NCI-H2171 treated with DMSO at 0.1 percent for 48 hours (cell line): ENCODE data around the gene DHX15.
"Not testable (repeated sequence)": the region's sequence is repeated elsewhere in the genome, so short reads cannot be mapped to it uniquely, and the experiment has no call there.

Source experiments
- DNase-seq: peaks from one replicate; lab custom pipeline; 2025; lab: John Stamatoyannopoulos, UW

Gene DHX15

GRCh38 chr4:24544208-24544988 is 40.0 kb downstream of the DHX15 start:
- DNase-seq = no peak

- no peak for DNase-seq
Observed at GRCh38 chr4:24537025-24537424, 47.3 kb downstream of the DHX15 start.

- DNase-seq = no peak
Observed at GRCh38 chr4:24535399-24535798, 49.0 kb downstream of the DHX15 start.

DNA sequence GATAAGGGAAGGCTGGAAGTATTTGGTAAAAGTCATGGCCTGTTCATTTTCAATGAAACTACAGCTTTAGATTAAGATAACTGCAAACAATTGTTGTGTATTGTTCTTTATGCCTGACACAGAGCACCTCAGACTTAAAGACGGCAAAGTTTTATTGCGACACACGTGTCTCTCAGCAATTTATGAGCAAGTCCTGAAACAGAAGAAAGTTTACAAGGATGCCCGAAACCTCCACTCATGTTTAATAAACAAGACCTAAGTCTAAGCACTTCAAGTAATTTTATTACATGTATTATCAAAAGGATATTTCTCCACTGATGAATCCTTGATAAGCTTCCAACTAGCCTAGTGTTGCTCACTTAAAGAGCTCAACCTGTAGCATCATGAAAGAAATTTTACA is 51.0 kb downstream of the DHX15 start:
- DNase-seq = no peak

- no peak for DNase-seq
Observed at GRCh38 chr4:24529555-24529954, 54.8 kb downstream of the DHX15 start.

DNA sequence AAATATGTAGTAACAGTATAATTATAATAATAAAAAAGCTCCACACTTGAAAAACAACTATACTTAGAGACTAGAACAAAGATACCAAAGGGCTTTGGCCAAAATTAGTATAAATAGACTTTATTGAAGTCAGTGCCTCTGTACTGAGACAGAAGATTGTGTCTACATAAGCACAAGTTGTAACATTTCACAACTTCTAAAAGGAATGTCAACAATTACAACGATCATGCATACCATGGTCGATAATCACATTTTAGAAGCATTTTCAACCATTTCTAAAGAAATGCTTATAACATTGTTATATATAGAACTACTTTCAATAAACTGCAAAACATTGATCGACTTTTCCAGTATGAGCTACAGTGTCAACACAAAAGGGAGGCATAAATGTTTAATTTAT is 57.0 kb downstream of the DHX15 start:
- no peak for DNase-seq

DNA sequence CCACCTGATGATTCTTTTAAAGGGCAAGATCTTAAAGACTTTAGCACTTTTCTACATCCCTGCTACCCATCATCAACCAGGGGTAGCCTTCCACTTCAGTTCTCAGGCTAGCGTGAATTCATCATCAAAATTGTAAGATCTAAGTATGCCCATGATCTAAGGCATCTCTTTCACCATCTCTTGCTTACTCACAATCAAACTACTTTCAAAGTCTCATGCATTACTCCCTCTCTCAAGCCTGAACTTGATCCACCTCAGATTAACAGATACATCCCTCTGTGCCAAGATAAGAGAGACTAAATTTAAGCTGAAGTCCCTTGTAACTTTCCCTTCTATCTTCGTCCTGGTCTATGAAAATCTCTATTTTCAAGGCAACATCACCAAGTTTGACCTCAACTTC is 62.8 kb downstream of the DHX15 start:
- DNase-seq = no peak

DNA sequence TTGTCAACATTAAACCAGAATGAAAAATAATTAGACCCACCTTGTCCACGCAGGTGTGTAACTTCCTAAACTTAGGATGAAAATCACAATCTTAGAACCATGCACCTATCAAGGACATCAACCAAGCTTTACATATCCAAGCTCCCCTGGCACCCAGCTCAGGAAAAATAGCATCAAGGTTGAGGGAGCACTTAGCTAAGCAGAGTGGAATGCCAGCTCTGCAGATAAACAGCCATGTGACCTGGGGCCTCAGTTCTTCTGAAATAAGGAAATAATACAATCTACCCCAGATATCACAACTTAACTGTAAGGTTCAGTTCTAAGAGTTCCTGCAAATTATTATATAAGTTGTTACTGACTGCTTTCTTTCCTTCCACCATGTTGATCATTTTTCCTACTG is 64.7 kb downstream of the DHX15 start:
- DNase-seq = no peak

DNA sequence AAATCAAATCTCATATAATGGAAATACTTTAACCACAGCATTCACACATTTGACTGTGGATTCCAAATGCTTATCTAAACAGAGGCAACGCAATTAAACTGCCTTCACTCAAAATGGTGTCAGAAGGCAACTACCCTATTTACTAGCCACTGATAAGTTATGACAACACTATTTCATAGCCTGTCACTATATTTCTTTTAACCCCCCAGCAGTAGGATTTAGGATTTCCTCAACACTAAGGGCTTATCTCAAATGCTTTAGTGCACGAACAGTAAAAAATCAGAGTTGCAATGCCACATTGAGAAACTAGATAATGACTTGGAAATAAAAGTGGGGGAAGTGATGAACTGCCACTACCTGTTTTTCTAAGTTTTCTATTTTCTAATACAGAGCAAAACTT is 66.7 kb downstream of the DHX15 start:
- DNase-seq = no peak

DNA sequence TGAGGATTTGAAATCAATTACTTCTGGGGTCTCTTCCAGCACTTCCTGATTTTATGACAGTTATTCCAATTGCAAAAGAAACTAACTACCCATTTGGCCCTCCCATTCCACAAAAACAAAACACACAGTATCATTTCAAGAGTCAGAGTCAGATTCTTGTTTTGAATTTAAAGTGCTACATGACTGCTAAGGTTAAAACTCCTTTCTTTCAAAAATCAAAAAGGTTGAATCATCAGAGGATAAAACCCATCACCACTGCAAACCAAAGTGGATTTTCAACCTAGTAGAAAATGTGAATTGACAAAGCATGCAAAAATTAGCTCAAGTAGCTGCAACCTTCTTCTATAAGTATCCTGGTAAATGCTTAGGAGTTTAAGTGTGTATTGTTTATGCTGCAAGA is 67.4 kb downstream of the DHX15 start:
- no peak for DNase-seq

DNA sequence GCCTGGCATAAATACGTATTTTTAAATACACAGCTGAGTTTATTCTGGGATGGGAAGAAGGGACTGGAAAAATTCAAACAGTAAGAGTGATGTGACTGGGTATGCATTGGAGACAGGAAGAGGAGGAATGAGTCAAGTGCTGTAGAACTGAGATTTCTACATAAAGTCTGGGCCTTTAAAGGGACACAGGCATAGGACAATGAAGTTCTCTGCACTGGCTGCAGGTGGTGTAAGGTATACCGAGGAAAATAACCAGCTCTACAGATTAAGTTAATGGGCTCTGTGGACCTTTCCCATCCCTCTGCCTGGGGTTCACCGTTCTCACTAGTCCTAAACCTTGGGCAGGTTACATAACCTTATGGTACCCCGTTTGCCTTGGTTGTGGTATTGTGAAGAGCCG is 68.7 kb downstream of the DHX15 start:
- no peak for DNase-seq

DNA sequence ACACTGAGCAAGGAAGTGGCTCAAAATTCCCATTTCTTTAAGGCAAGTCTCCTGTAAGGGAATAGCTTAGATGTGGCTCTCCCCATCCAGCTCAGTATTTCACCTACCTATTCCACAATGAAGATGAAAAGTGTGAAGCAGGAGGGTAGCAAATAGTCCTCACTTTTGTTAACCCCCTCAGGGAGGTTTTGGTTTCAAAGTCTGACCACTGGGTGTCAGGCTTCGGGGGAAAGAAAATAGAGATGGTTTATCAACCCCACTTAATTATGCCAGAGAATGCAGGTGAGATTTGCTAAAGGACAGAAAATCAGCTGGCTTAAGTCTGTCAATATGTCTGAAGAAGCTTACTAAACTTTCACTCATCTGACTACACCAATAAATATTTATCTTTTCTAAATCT is 69.5 kb downstream of the DHX15 start:
- DNase-seq = no peak

DNA sequence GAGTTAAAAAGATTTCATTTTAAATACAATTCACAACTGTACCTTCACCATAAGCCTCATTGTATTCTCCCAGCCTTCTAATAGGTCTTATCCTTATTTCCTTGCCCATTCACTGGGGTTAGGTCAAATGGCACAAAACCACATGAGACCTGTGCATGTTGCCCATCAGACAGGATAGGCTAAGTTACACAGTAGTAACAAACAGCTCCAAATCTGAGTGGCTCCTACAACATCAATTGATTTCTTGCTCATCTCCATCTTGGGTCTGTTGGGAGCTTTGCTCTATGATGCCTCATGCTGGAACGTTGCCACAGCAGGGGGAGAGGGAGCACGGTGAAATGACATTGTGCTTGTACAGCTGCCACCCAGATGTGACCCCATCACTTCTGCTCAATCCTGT is 70.6 kb downstream of the DHX15 start:
- no peak for DNase-seq

DNA sequence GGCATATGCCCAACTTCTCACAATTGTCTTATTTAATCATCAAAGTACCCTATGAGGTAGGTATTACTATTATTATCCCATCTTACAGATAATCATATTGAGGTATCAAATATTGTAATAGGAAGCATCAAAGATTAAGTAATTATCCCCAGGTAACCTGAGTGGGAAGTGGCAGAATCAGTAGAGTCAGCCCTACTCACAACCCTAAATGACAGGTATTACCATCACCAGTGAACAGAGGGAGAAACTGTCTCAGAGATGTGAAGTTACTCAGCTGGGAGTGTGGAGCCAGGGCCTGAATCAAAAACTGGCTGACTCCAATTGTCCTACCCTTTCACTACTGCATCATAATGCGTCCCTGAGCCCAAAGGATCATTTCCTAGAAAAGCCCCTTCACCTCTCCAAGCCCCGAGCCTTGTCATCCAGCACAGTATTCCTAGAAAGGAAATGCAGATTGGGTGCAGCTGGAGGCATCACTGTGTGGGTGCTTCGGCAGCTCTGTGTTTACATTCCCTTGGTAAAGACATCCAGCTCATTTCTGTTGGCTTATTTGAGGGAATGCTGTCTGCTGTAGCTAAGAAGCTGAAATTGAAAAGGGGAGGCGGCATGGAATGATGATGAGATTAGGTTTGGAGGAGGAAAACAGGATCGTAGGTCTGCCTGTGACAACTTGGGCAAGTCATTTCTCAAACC is 72.8 kb downstream of the DHX15 start:
- DNase-seq = no peak

DNA sequence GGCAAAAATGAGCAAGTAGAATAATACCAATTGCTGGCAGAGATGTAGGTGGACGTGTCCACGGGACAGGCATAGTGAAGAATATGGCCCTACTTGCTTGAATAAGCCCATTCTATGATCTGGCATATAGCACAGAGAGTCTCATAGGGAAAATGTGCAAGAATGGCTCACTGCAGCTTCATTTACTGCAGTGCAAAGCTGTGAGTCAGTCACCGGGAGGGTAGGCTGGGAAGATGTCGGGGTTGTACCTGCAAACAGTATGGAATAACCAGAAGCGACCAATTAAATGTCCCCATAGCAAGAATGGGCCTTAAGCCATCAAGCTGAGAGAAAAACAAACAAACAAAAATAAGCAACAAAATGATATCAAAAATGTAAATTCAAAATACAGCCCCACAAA is 74.3 kb downstream of the DHX15 start:
- no peak for DNase-seq

- no peak for DNase-seq
Observed at GRCh38 chr4:24508541-24508940, 75.8 kb downstream of the DHX15 start.

DNA sequence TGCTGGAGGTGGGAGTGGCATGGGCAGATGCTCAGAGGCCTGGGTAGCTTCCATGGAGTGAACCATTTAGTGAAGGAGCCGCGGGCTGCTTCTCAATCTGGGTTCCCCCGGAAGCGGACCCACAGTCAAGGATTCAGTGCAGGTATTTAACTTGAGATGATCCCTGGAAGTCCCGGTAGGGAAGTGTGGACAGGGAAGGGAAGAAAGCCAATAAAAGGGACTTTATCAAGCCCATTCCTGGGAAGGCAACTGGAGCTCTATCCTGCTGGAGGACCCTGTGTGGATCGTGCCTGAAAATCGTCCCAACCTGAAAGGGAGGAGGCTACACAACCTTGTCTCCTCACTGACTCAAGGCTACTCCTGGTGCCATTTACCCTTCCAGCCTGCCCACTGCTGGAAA is 76.9 kb downstream of the DHX15 start:
- no peak for DNase-seq

DNA sequence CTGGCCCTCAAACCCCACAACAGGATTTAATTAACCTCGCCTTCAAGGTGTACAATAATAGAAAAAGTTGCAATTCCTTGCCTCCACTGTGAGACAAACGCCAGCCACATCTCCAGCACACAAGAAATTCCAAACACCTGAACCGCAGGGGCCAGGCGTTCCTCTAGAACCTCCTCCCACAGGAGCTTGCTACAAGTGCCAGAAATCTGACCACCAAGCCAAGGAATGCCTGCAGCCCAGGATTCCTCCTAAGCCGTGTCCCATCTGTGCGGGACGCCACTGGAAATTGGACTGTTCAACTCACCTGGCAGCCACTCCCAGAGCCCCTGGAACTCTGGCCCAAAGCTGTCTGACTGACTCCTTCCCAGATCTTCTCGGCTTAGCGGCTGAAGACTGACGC is 81.3 kb downstream of the DHX15 start:
- DNase-seq = not testable (repeated sequence)

DNA sequence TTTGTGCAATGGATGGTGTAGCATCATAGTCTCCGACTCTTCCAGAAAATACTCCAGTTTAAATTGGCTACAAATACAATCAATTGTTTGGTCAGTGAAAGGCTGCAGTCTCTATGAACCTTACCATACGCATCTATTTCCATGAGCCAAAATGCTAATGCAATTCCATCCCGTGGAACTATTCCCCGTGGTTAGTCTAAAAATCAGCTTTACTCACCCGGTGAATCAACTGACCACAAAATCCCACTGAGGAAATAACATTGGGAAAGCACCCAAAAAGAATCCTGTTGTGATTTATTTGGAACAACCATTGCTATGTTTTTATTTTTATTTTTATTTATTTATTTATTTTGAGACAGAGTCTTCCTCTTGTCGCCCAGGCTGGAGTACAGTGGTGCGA is 87.1 kb downstream of the DHX15 start:
- DNase-seq = no peak

DNA sequence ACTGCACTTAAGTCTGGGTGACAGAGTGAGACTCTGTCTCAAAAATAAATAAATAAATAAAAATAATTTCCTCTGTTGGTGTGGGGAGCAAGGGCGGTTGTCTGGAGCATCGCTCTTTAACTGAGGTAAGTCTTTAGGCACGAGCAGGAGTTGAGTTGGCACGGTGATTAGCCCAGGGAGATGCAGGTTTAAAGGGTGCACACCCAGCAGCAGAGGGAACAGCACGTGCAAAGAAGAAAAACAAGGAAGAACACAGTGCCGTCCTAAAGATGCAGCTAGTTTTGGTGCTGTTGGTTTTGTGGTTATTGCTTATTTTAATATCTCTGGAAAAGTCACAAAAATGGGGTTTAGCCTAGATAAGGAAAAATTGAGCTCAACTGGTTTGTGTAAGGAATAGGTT is 87.8 kb downstream of the DHX15 start:
- DNase-seq = no peak

DNA sequence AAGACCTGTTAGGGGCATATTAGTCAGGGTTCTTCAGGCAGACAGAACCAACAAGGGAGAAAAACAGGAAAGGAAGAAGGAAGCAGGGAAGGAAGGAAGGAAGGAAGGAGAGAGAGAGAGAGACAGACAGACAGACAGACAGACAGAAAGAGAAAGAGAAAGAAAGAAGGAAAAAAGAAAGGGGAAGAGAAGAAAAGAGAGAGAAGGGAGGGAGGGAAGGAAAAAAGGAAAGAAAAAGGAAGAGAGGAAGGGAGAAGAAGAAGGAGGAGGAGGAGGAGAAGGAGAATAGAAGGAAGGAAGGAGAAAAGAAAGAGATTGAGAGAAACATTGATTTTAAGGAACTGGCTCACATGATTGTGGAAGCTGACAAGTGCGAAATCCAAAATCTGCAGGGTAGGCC is 89.0 kb downstream of the DHX15 start:
- DNase-seq = no peak

DNA sequence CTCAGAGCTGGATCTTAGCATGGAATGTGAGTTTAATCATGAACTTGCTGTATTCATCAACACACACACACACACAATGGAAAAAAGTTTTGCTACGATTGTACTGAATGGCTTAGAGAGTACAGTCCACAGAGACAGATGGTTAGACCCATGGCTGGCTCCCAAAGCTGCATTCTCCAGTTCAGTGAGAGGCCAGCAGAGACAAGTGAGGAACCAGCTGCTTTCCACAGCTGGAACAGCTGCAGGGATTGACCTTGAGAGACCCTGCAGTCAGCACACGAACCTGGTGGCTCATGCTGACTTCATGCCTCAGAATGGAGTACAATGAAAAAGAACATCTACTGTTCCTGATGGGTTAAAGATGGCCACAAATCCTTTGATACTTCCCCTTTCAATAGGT is 94.5 kb downstream of the DHX15 start:
- DNase-seq = no peak

DNA sequence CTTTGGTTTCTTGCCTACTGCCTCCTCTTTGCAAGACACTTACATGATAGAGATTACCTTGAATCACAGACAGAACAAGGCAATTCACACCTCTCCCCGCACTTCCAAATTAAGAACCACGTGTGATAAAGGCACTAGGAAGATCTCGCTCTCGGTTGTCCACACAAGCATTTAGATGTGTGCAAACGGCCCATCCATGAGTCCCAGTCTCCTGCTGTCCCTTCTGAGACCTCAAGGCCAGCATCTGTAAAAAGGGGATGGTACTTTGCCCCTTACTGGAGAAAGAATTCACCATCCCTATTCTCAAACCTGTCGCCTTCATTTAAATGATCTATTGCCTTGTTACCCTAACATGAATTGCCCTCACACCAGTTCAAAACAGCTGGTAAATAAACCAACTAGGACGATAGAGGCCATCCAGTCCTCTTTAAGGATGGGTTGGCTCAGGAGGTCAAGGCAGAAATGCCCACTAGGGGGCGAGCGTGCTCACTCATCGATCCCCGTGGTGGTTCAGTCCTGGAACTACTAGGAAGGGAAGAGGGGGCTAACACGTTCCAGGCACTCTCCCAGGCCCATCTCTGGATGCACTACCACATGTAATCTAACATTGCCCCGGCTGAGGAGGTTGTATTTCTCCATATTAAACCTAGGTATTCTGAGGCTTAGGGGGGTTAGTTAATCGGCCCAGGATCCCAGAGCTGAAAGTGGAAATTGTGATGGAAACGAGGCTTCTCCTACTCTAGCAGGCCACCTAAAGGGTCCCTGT is 95.8 kb downstream of the DHX15 start:
- peak; percentile 18 for DNase-seq
